ENCODE measurements around the gene HASPIN.

GRCh38 chr17:3761918-3762380 lies 38.2 kb downstream of the HASPIN start:
- TF ChIP-seq CTCF (IDR thresholded peaks at IDR 0.05) (no peak), EP300 (IDR thresholded peaks at IDR 0.05) (no peak)
